ENCODE data around the gene DRD3. TPM values are rescaled to one million over a fixed set of nuclear protein-coding genes. Genes with fewer than 3 reads are reported as not detected.
A peak's percentile ranks its signal among the peaks of the same experiment; 100 is the strongest.

DRD3 gene
- polyA plus RNA-seq, 3 donors = not detected

GRCh38 chr3:114186501-114186900, 7.6 kb upstream of the DRD3 start:
- no peaks in the 10 kb centered on the region for H3K9me3 ChIP-seq (replicated peaks in 1 of 2; ENCODE audit: control insufficient read depth in 1 of 2, insufficient read depth in 1 of 2, low read length in 2 of 2)
- no peak overlapping the region for H2AFZ ChIP-seq (ENCODE audit: insufficient read depth, low read depth, low read length, poor library complexity, severe bottlenecking)
- Mint-ChIP-seq H3K4me1 (no peaks in the 10 kb centered on the region), H3K9me3 (peaks cover 2 to 16% (median 9%) of the 10 kb centered on the region in 7 donors), H3K36me3 (no peaks in the 10 kb centered on the region), H3K27me3 (ENCODE audit: low read depth in 3 of 3) (peaks cover 0 to 6% (median 6%) of the 10 kb centered on the region in 3 donors), H3K27ac (no peak overlapping the region), H3K4me3 (no peak overlapping the region)
- no peak for TF ChIP-seq CTCF (IDR thresholded peaks at IDR 0.05)
- H3K36me3 ChIP-seq (replicated peaks in 1 of 2; ENCODE audit: control insufficient read depth in 1 of 2, insufficient read depth in 2 of 2, low read length in 2 of 2) = no peaks in the 10 kb centered on the region
- H3K27me3 ChIP-seq (ENCODE audit: control insufficient read depth in 2 of 2, insufficient read depth in 2 of 2, low read length in 2 of 2) = no peaks in the 10 kb centered on the region
- H4K20me1 ChIP-seq (ENCODE audit: insufficient read depth, low read length) = no peaks in the 10 kb centered on the region
- intact Hi-C loops (cut with micrococcal nuclease) = no loop called here
- no peak for DNase-seq
- no peak overlapping the region for H3K4me3 ChIP-seq (replicated peaks in 1 of 3; ENCODE audit: low read depth in 2 of 3, low read length in 3 of 3)
- no peak overlapping the region for H3K27ac ChIP-seq (ENCODE audit: low read depth in 1 of 2, low read length in 2 of 2)
- H3K79me2 ChIP-seq (ENCODE audit: insufficient read depth, low read length) = no peaks in the 10 kb centered on the region
- no peak overlapping the region for H3K9ac ChIP-seq (ENCODE audit: insufficient read depth, low read length, poor library complexity, severe bottlenecking)
- H3K4me1 ChIP-seq (ENCODE audit: control insufficient read depth in 1 of 2, insufficient read depth in 2 of 2, low read length in 2 of 2) = no peaks in the 10 kb centered on the region
- H3K4me2 ChIP-seq (replicated peaks; ENCODE audit: extremely low read depth, low read length, poor library complexity, severe bottlenecking) = no peak overlapping the region

GRCh38 chr3:114179575-114179974, 723 bp upstream of the DRD3 start:
- TF ChIP-seq CTCF (IDR thresholded peaks at IDR 0.05) = peak; percentile 29
- no peaks in the 10 kb centered on the region for H3K79me2 ChIP-seq (ENCODE audit: insufficient read depth, low read length)
- peaks cover 0 to 2% (median 2%) of the 10 kb centered on the region in 7 donors for H3K9me3 Mint-ChIP-seq
- H3K4me1 Mint-ChIP-seq = no peaks in the 10 kb centered on the region
- no peaks in the 10 kb centered on the region for H3K36me3 ChIP-seq (replicated peaks in 1 of 2; ENCODE audit: control insufficient read depth in 1 of 2, insufficient read depth in 2 of 2, low read length in 2 of 2)
- H3K9me3 ChIP-seq (replicated peaks in 1 of 2; ENCODE audit: control insufficient read depth in 1 of 2, insufficient read depth in 1 of 2, low read length in 2 of 2) = no peaks in the 10 kb centered on the region
- peak in 1 of 3 donors; percentile 4 for DNase-seq
- peak overlapping the region in 1 of 7 donors; percentile 68 for H3K27ac Mint-ChIP-seq
- peaks cover 0 to 6% (median 5%) of the 10 kb centered on the region in 3 donors for H3K27me3 Mint-ChIP-seq (ENCODE audit: low read depth in 3 of 3)
- no peak overlapping the region for H3K4me3 Mint-ChIP-seq
- H3K4me1 ChIP-seq (ENCODE audit: control insufficient read depth in 1 of 2, insufficient read depth in 2 of 2, low read length in 2 of 2) = no peaks in the 10 kb centered on the region
- H3K27me3 ChIP-seq (ENCODE audit: control insufficient read depth in 2 of 2, insufficient read depth in 2 of 2, low read length in 2 of 2) = peaks cover 0 to 3% of the 10 kb centered on the region in 2 donors
- H3K4me3 ChIP-seq (replicated peaks in 1 of 3; ENCODE audit: low read depth in 2 of 3, low read length in 3 of 3) = no peak overlapping the region
- no CpG with 5 or more reads among the region's 2 CpGs for WGBS (ENCODE audit: insufficient coverage)
- H2AFZ ChIP-seq (ENCODE audit: insufficient read depth, low read depth, low read length, poor library complexity, severe bottlenecking) = no peak overlapping the region
- no peaks in the 10 kb centered on the region for H4K20me1 ChIP-seq (ENCODE audit: insufficient read depth, low read length)
- intact Hi-C loops (cut with micrococcal nuclease) = no loop called here
- H3K27ac ChIP-seq (ENCODE audit: low read depth in 1 of 2, low read length in 2 of 2) = no peak overlapping the region
- H3K4me2 ChIP-seq (replicated peaks; ENCODE audit: extremely low read depth, low read length, poor library complexity, severe bottlenecking) = no peak overlapping the region
- H3K9ac ChIP-seq (ENCODE audit: insufficient read depth, low read length, poor library complexity, severe bottlenecking) = no peak overlapping the region
- H3K36me3 Mint-ChIP-seq = no peaks in the 10 kb centered on the region
